GM21423 (cell line): ENCODE measurements around the gene ARL5A.
"Not testable (repeated sequence)": the region's sequence is repeated elsewhere in the genome, so short reads cannot be mapped to it uniquely, and the experiment has no call there.

Source experiments
- ATAC-seq: cut with Tn5 transposase; IDR thresholded peaks from one replicate; pipeline ENCODE4 v1.9.1; 2021; ENCODE audit warnings: mild to moderate bottlenecking, moderate library complexity; ENCODE audit not compliant: unreplicated experiment

ARL5A gene

DNA sequence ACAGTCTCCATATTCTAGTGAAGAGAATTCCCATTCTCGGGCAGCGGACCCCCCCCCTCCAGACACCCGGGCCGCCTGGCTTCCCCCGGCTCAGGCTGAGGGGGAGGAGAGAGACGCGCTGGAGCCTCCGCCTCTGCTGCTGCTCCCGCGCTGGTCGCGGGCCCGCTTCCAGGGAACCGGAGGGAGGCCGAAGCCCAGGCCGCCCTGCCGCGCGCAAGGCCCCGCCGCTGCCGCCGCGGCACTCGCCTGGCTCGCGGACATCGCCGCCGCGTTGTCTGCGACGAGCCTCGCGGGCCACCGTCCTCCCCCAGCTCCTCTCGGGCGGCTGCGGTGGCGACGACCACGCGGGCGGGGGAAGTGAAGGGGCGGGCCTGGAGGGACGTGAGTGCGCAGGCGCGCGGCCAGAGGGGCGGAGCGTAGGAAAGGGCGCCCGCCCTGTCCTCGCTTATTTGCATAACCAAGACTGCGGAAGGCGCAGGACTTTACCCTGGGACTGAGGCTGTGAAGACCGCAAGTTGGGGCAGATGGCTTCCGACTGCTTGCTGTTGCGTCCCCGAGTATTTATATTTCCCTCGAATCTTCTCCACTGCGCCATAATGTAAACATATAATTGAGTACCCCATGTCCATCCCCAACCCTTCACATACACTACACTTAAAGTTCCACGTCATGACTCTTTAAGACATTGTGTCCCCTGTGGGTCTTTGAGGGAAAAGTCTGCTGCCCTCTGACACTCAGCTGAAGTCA lies at the start of gene ARL5A:
Gene ARL5A (minus strand): TSS at position 279 of the 747 bp plus-strand sequence. CDS start 245 bp downstream, at position 34.
- peak; percentile 96 for ATAC-seq

DNA sequence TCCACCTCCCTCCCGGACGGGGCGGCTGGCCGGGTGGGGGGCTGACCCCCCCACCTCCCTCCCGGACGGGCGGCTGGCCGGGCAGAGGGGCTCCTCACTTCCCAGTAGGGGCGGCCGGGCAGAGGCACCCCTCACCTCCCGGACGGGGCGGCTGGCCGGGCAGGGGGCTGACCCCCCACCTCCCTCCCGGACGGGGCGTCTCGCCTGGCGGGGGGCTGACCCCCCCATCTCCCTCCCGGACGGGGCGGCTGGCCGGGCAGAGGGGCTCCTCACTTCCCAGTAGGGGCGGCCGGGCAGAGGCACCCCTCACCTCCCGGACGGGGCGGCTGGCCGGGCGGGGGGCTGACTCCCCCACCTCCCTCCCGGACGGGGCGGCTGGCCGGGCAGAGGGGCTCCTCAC lies 47.4 kb upstream of the ARL5A start:
- ATAC-seq = not testable (repeated sequence)

DNA sequence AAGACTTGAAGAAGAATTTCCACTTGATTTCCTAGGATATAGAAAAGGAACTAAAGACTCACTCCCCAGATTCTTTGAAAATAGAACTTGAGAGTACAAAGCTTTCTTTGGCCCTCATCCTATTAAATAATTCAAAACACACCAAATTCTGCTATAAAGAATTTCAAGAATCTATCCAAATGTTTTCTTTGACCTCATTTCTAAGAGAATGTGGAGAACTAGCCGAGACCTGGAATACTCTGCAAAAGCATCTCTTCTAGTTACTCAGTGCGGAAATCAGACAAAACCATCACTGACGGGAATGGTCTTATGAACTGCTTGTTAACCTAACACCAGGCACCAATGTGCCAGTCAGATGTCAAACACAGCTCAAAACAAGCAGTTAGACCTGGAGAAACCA lies 44.2 kb upstream of the ARL5A start:
- ATAC-seq = no peak

GRCh38 chr2:151869291-151869690 lies 41.1 kb upstream of the ARL5A start:
- ATAC-seq = no peak

GRCh38 chr2:151862700-151863099 lies 34.5 kb upstream of the ARL5A start:
- peak; percentile 99 for ATAC-seq

- ATAC-seq = no peak
Measured at GRCh38 chr2:151861174-151861573, 33.0 kb upstream of the ARL5A start.

DNA sequence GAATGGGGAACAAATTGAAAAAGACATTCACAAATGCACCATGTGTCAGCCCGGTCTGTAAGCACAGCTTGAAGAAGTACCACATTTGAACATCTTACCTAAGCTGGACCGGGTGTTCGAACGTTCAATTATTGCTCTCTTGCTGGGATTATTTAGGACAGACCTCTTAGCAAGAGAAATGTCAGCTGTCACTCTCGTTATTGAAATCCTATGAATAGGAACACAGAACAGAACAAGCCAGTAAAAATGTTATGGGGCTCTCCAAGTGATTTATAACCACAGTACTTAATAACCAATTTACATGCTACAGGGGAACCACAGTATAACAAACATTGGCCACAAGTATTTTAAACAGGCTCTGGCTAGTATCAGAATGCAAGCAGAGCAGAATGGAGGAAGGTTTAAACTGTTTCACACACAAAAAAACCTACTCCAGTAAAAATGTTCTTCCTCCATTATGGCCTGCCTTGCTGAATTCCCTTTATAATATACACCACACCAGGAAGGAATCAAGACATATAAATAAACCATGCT lies 32.5 kb upstream of the ARL5A start:
- no peak for ATAC-seq

GRCh38 chr2:151860210-151860609 lies 32.0 kb upstream of the ARL5A start:
- no peak for ATAC-seq

GRCh38 chr2:151857650-151858049 lies 29.4 kb upstream of the ARL5A start:
- ATAC-seq = no peak

GRCh38 chr2:151855111-151855510 lies 26.9 kb upstream of the ARL5A start:
- ATAC-seq = no peak

GRCh38 chr2:151853070-151853758 lies 25.0 kb upstream of the ARL5A start:
- ATAC-seq = no peak

GRCh38 chr2:151852260-151853069 lies 24.2 kb upstream of the ARL5A start:
- ATAC-seq = no peak

- ATAC-seq = no peak
Measured at GRCh38 chr2:151851761-151852160, 23.5 kb upstream of the ARL5A start.

DNA sequence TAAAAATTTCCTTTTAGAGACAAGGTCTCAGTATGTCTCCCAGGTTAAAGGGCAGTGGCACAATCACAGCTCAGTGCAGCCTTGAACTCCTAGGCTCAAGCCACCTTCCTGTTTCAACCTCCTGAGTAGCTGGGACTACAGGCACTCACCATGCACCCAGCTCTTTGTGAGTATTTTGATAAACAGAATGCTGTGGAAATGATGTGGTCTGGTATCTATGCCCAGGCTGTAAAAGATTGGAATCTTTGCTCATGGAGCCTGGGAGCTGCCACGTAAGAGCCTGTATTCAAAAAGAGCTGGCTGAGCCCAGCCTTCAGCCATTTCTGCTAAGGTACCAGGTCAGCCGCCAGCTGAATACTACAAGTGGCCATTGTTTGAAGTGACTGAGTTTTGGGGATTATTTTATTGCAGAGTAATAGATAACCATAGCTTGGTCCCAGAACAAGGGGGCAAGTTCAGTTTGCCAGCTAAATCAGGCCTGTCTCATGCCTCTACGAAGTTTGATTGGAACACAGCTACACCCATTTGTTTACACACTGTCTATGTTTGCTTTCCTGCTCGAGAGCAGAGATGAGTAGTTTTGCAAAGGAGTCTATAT lies 21.3 kb upstream of the ARL5A start:
- no peak for ATAC-seq

DNA sequence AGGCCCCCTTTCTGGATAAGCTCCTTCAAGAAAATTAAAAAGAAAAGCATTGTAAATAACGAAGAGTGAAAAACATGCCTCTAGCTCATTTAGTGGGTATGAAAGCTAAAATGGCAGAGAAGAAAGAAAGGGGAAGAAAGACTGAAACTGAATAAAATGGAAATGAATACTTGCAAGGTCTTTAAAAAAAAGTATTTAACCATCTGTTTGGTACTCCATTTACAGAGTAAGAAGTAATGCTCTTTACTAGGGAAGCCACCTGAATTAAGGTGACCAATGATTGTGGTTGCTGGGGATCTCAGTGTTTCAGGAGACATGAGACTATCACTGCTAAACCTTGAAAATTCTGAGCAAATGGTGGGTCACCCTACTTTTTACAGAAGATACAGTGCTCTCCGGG lies 17.7 kb upstream of the ARL5A start:
- no peak for ATAC-seq

- ATAC-seq = no peak
Measured at GRCh38 chr2:151845481-151845880, 17.3 kb upstream of the ARL5A start.

- no peak for ATAC-seq
Measured at GRCh38 chr2:151844211-151844896, 16.1 kb upstream of the ARL5A start.

DNA sequence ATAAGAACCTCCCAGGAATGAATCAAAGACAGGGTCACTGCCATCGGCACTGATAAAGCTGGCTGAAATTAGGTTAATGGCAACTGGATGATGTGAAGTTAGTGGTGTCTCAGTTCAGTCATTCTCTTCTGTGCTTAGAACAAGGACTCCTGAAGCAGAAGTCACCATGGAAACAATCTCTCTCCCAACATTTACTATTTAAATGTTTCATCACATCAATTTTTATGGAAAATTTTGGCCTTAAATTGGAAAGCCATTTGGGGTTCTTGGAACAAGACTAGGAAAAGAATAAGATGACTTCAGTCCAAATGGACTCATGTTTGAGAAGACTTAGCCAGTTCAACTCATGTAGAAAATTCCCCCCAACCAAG lies 15.5 kb upstream of the ARL5A start:
- ATAC-seq = no peak

GRCh38 chr2:151842830-151843690 lies 14.8 kb upstream of the ARL5A start:
- ATAC-seq = peak; percentile 25

GRCh38 chr2:151841047-151841424 lies 12.8 kb upstream of the ARL5A start:
- no peak for ATAC-seq
